GM12873 (cell line): Measurements from ENCODE around the gene STX2.

Experiments
- CTCF ChIP-seq: IDR thresholded peaks from 2 replicates; pipeline ENCODE4 v1.5.1; 2012; ENCODE audit warnings: low read depth, mild to moderate bottlenecking, moderate library complexity, low read length, control low read depth; ENCODE audit not compliant: insufficient read depth; ENCODE audit errors: missing control alignments

STX2 gene

GRCh38 chr12:130791629-130792028, 47.4 kb downstream of the STX2 start:
- TF ChIP-seq CTCF, result no peak

- no peak for TF ChIP-seq CTCF
Measured at GRCh38 chr12:130788515-130788914, 50.5 kb downstream of the STX2 start.

GRCh38 chr12:130787445-130788410, 51.3 kb downstream of the STX2 start:
- no peak for TF ChIP-seq CTCF

GRCh38 chr12:130787041-130787440, 52.0 kb downstream of the STX2 start:
- no peak for TF ChIP-seq CTCF

GRCh38 chr12:130783110-130783715, 55.8 kb downstream of the STX2 start:
- TF ChIP-seq CTCF, result no peak

- no peak for TF ChIP-seq CTCF
Measured at GRCh38 chr12:130780880-130781575, 58.0 kb downstream of the STX2 start.

- no peak for TF ChIP-seq CTCF
Measured at GRCh38 chr12:130780325-130780724, 58.7 kb downstream of the STX2 start.
